ENCODE data around the gene GALNTL6. TPM values are rescaled to one million over a fixed set of nuclear protein-coding genes. Genes with fewer than 3 reads are reported as not detected.

Gene GALNTL6
- total and polyA plus RNA-seq, 3 donors from 2014 or later = 2.9 to 6.2 (median 4.9) TPM

DNA sequence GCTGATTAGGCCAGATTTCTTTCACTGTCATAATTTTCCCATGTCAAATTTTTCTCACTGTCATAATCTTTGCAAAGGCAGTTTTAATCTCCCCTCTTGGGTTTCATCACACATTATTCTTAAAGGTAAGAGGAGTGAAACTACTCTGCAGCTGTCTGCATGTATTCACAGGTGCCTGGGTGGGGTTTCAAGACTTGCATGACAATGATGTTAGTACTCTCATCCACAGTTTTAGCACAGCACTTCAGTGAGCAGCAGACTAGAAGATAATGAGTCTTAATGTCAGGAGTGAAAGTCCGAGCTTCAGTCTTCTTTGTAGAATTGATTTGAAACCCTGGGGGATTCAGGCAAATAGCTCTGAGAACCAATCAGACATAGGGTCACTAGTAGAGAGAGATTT lies 1172.9 kb downstream of the GALNTL6 start:
- intact Hi-C loops (cut with DNase I; ENCODE audit: low total_unique reads) = no loop called here
- WGBS, 2 donors = 92 to 95% methylated on average over 1 of the region's 1 CpG
- DNase-seq = no peak
- no peaks in the 10 kb centered on the region for H3K4me1 ChIP-seq
- H3K27ac ChIP-seq = no peak overlapping the region
- TF ChIP-seq CTCF (IDR thresholded peaks at IDR 0.05) (no peak), POLR2A (IDR thresholded peaks at IDR 0.05) (no peak)
- no peak overlapping the region for H3K4me3 ChIP-seq
- H3K9me3 ChIP-seq = no peaks in the 10 kb centered on the region
- no peaks in the 10 kb centered on the region for H3K27me3 ChIP-seq
- H3K36me3 ChIP-seq (ENCODE audit: low read depth, missing control alignments) = no peaks in the 10 kb centered on the region

GRCh38 chr4:172989984-172990820 lies 1177.0 kb downstream of the GALNTL6 start:
- WGBS, 2 donors = 64 to 77% methylated on average over 3 of the region's 3 CpGs
- intact Hi-C loops (cut with DNase I; ENCODE audit: low total_unique reads) = no loop called here
- TF ChIP-seq POLR2A (IDR thresholded peaks at IDR 0.05) (no peak), CTCF (IDR thresholded peaks at IDR 0.05) (no peak)
- Histone ChIP-seq H3K4me3 (no peak overlapping the region), H3K36me3 (ENCODE audit: low read depth, missing control alignments) (no peaks in the 10 kb centered on the region), H3K27me3 (no peaks in the 10 kb centered on the region), H3K9me3 (no peaks in the 10 kb centered on the region), H3K27ac (no peak overlapping the region), H3K4me1 (no peaks in the 10 kb centered on the region)
- DNase-seq = no peak

DNA sequence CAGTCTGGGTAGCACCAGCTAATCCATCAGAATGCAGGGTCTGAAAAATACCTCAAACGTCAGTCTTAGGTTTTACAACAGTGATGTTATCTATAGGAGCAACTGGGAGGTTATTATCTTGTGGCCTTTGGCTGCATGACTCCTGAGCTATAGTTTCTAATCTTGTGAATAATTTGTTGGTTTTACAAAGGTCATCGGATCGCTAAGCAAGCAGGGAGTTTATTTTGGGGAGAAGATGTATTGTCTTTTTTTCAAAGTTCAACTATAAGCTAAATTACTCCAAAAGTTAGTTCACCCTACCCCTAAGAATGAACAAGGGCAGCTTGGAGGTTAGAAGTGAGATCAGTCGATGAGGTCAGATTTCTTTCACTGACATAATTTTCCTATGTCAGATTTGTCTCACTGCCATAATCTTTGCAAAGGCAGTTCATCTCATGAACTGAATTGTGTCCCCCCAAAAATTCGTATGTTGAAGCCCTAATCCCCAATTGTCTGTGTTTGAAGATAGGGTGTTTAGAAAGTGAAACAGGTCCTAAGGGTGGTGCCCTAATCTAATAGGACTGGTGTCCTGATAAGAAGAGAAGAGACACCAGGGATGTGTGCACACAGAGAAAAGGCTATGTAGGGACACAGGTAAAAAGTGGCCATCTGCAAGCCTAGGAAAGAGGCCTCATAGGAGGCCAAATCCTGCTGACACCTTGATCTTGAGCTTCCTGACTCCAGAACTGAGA lies 1179.6 kb downstream of the GALNTL6 start:
- Histone ChIP-seq H3K27ac (no peak overlapping the region), H3K36me3 (ENCODE audit: low read depth, missing control alignments) (no peaks in the 10 kb centered on the region), H3K27me3 (no peaks in the 10 kb centered on the region), H3K4me3 (no peak overlapping the region), H3K4me1 (no peaks in the 10 kb centered on the region), H3K9me3 (no peaks in the 10 kb centered on the region)
- intact Hi-C loops (cut with DNase I; ENCODE audit: low total_unique reads) = no loop called here
- DNase-seq = no peak
- 71 to 80% methylated on average over 5 of the region's 5 CpGs for WGBS, 2 donors
- TF ChIP-seq POLR2A (IDR thresholded peaks at IDR 0.05) (no peak), CTCF (IDR thresholded peaks at IDR 0.05) (no peak)

- H3K27me3 ChIP-seq = no peaks in the 10 kb centered on the region
- no peaks in the 10 kb centered on the region for H3K4me1 ChIP-seq
- no peak for DNase-seq
- no peaks in the 10 kb centered on the region for H3K9me3 ChIP-seq
- WGBS, 2 donors = 80 to 90% methylated on average over 4 of the region's 4 CpGs
- no peak overlapping the region for H3K27ac ChIP-seq
- TF ChIP-seq CTCF (IDR thresholded peaks at IDR 0.05) (no peak), POLR2A (IDR thresholded peaks at IDR 0.05) (no peak)
- H3K4me3 ChIP-seq = no peak overlapping the region
- intact Hi-C loops (cut with DNase I; ENCODE audit: low total_unique reads) = no loop called here
- H3K36me3 ChIP-seq (ENCODE audit: low read depth, missing control alignments) = no peaks in the 10 kb centered on the region
Measured at GRCh38 chr4:172995161-172995560, 1182.0 kb downstream of the GALNTL6 start.

All from testis (tissue), 3 donors.